GM12878 (cell line): Measurements from ENCODE around the gene MCF2L2. TPM values are rescaled to one million over a fixed set of nuclear protein-coding genes. Genes with fewer than 3 reads are reported as not detected.

Source experiments
- ATAC-seq: fragments of 200-7000 bp; cut with Tn5 transposase; 3 replicates; pipeline ENCODE4 v1.9.1; 2020; ENCODE audit warnings: mild to moderate bottlenecking, moderate library complexity
- BruUV-seq: library from RNA; stranded (reverse); fragments of 400-500 nt; replicated peaks from 2 replicates; lab custom pipeline; 2021; lab: Mats Ljungman, UMichigan
- CTCF ChIA-PET: fragments of 300-600 bp; sonication (Branson Sonifier 250); formaldehyde crosslinking; extraction: SDS; loops from one replicate; lab custom pipeline; 2021; ENCODE audit warnings: inconsistent platforms; lab: Yijun Ruan, JAX
- POLR2A ChIA-PET: fragments of 350-600 bp; formaldehyde crosslinking; extraction: SDS; loops from one replicate; lab custom pipeline; 2021; ENCODE audit warnings: inconsistent platforms; lab: Charles Lee
- RAD21 ChIA-PET: fragments of 300-600 bp; sonication (Branson Sonifier 250); formaldehyde crosslinking; loops from one replicate; lab custom pipeline; 2023; ENCODE audit warnings: antibody characterized with exemption; ENCODE audit not compliant: unreplicated experiment; lab: Charles Lee
- SMC1A ChIA-PET: fragments of 300-600 bp; sonication (Branson Sonifier 250); formaldehyde crosslinking; loops from one replicate; lab custom pipeline; 2023; ENCODE audit not compliant: unreplicated experiment, uncharacterized antibody; lab: Charles Lee
- DNase-seq: peaks from one replicate; pipeline ENCODE4 v3.0.0-alpha.2; 2011; ENCODE audit warnings: low read depth, low spot score
- FAIRE-seq: peaks from 3 replicates; lab custom pipeline; 2011; peaks lifted over from hg19 to GRCh38; lab: Jason Lieb, UNC
- H2AFZ ChIP-seq: 2 replicates; pipeline ENCODE4 v1.6.0; 2011; ENCODE audit warnings: low read depth, low read length, control low read depth; ENCODE audit not compliant: control insufficient read depth
- H3K27ac ChIP-seq: 2 replicates; pipeline ENCODE4 v1.5.1; 2011; ENCODE audit warnings: control low read depth; ENCODE audit not compliant: control insufficient read depth, insufficient read depth
- H3K27me3 ChIP-seq, 2 experiments: replicated peaks in 1 of 2; 2 replicates each; pipeline versions ENCODE4 v1.6.0 to v1.6.1; 2011; ENCODE audit warnings: low read length in 1 of 2; ENCODE audit not compliant: control insufficient read depth in 2 of 2, insufficient read depth in 2 of 2
- H3K36me3 ChIP-seq, 2 experiments: 2 replicates each; pipeline ENCODE4 v1.5.1; 2011; ENCODE audit warnings: low read length in 1 of 2; ENCODE audit not compliant: control insufficient read depth in 2 of 2, insufficient read depth in 2 of 2
- H3K4me1 ChIP-seq: 2 replicates; pipeline ENCODE4 v1.6.1; 2011; ENCODE audit warnings: mild to moderate bottlenecking, low read length, moderate library complexity, mixed read lengths; ENCODE audit not compliant: control insufficient read depth, insufficient read depth
- H3K4me2 ChIP-seq: 2 replicates; pipeline ENCODE4 v1.6.0; 2011; ENCODE audit warnings: control low read depth; ENCODE audit not compliant: control insufficient read depth, insufficient read depth
- H3K4me3 ChIP-seq: fragments of 200-600 bp; sonication (generic); 2 replicates; pipeline ENCODE4 v1.5.1; 2016
- H3K79me2 ChIP-seq: 2 replicates; pipeline ENCODE4 v1.6.0; 2011; ENCODE audit warnings: low read length; ENCODE audit not compliant: control insufficient read depth, insufficient read depth
- H3K9ac ChIP-seq: 2 replicates; pipeline ENCODE4 v1.8.0; 2011; ENCODE audit warnings: low read length, control low read depth, mixed read lengths; ENCODE audit not compliant: control insufficient read depth, insufficient read depth
- H3K9me3 ChIP-seq: replicated peaks from 3 replicates; pipeline ENCODE4 v1.5.1; 2011; ENCODE audit warnings: mild to moderate bottlenecking, low read length; ENCODE audit not compliant: control insufficient read depth, insufficient read depth
- H4K20me1 ChIP-seq: 2 replicates; pipeline ENCODE4 v1.6.0; 2011; ENCODE audit not compliant: control insufficient read depth, insufficient read depth
- BHLHE40 ChIP-seq, 2 experiments: fragments of 450-650 bp in 1 of 2; IDR thresholded peaks; 2 replicates each; pipeline ENCODE4 v1.6.1; 2011 to 2017; ENCODE audit warnings: low read depth in 2 of 2, borderline replicate concordance in 1 of 2, improper control_type of control experiment in 1 of 2, low read length in 1 of 2, mild to moderate bottlenecking in 1 of 2
- E2F8 ChIP-seq: fragments of 450-650 bp; IDR thresholded peaks from 2 replicates; pipeline ENCODE4 v1.6.1; 2018; ENCODE audit warnings: mild to moderate bottlenecking, low read depth, moderate library complexity; ENCODE audit not compliant: partially characterized antibody
- E4F1 ChIP-seq: fragments of 450-650 bp; IDR thresholded peaks from 2 replicates; pipeline ENCODE4 v1.6.1; 2018; ENCODE audit warnings: borderline replicate concordance, mild to moderate bottlenecking; ENCODE audit not compliant: partially characterized antibody
- EED ChIP-seq: sonication (generic); IDR thresholded peaks from 2 replicates; pipeline ENCODE4 v1.6.1; 2016; ENCODE audit warnings: antibody characterized with exemption, low read depth
- MXI1 ChIP-seq: fragments of 150-350 bp; IDR thresholded peaks from 2 replicates; pipeline ENCODE4 v1.6.1; 2011; ENCODE audit warnings: low read depth, mild to moderate bottlenecking, inconsistent platforms, low read length, improper control_type of control experiment
- RB1 ChIP-seq: fragments of 450-650 bp; formaldehyde crosslinking; IDR thresholded peaks from 2 replicates; pipeline ENCODE4 v1.6.1; 2017; ENCODE audit warnings: mild to moderate bottlenecking, borderline replicate concordance
- SRF ChIP-seq, 2 experiments: IDR thresholded peaks; 2 replicates each; pipeline ENCODE4 v1.6.1; 2011; ENCODE audit warnings: low read depth in 2 of 2, low read length in 2 of 2, mild to moderate bottlenecking in 1 of 2, moderate library complexity in 1 of 2
- ZNF592 ChIP-seq: fragments of 450-650 bp; IDR thresholded peaks from 2 replicates; pipeline ENCODE4 v1.6.1; 2017; ENCODE audit warnings: mild to moderate bottlenecking, moderate library complexity
- WGBS: methylation state at CpG from one replicate; pipeline ENCODE4 v1.1.6; 2016; ENCODE audit warnings: low lambda C conversion rate; ENCODE audit not compliant: insufficient replicate concordance, insufficient coverage; ENCODE audit errors: missing lambda C conversion rate; 5-methylcytosine and 5-hydroxymethylcytosine counted together
- in situ Hi-C: fragments of 300-500 bp; cut with MboI; formaldehyde crosslinking; loops from 9 replicates; pipeline ENCODE4 v1.14.3; 2018; ENCODE audit warnings: mixed read lengths
- intact Hi-C: fragments of 100-400 bp; cut with micrococcal nuclease; formaldehyde crosslinking; loops from one replicate; pipeline ENCODE4 v1.14.2; 2022; ENCODE audit not compliant: unreplicated experiment
- polyA plus RNA-seq, 11 experiments: library from polyadenylated mRNA; depleted of rRNA in 4 of 11; unstranded in 6 of 11; stranded (reverse) in 5 of 11; fragments of >200 nt; fragmentation: Nextera tagmentation in 4 of 11; fragmentation: Illumina TruSeq in 1 of 11; extraction: Ambion mirVana in 4 of 11; extraction: Trizol in 1 of 11; gene quantifications; 1 replicate in 1 of 11; 2 replicates in 10 of 11; pipeline versions ENCODE4 v1.2.1 to v1.2.3, GENCODE V29; 2011 to 2016; ENCODE audit warnings: inconsistent platforms in 2 of 11, missing spikeins in 2 of 11, low read depth in 1 of 11
- total RNA-seq, 4 experiments: library from RNA; depleted of rRNA in 3 of 4; stranded (reverse); fragments of >200 nt in 3 of 4; fragmentation: Illumina TruSeq in 1 of 4; extraction: Trizol in 1 of 4; gene quantifications; 2 replicates each; pipeline versions ENCODE4 v1.2.1 to v1.2.3, GENCODE V29; 2013 to 2021

The MCF2L2 gene
- total and polyA plus RNA-seq, 10 of the 15 experiments (the other 5 are each of a cell fraction or from before 2014, with no cell fraction given): 0.37 to 2.8 (median 1.4) TPM

- TF ChIP-seq RB1 (no peak), EED (no peak)
- TF ChIP-seq, all 136 proteins: peak for 0
These were observed 116.0 kb downstream of the MCF2L2 start (continued) for GRCh38 chr3:183312433-183312832.

GRCh38 chr3:183310936-183311335 lies 117.5 kb downstream of the MCF2L2 start:
- Histone ChIP-seq H3K79me2 (no peaks in the 10 kb centered on the region), H3K9me3 (no peaks in the 10 kb centered on the region), H3K27ac (no peak overlapping the region), H2AFZ (no peak overlapping the region), H3K4me1 (peaks cover 10% of the 10 kb centered on the region), H3K27me3 (no peaks in the 10 kb centered on the region), H3K9ac (no peak overlapping the region), H3K4me3 (no peak overlapping the region), H3K36me3 (no peaks in the 10 kb centered on the region), H4K20me1 (no peaks in the 10 kb centered on the region), H3K4me2 (no peak overlapping the region)
- ChIA-PET RAD21 (no interaction called here), POLR2A (interaction anchor here (0.6 to 1.0 kb wide), 2 partner anchors 25 to 61 kb away, joined by 3 read pairs; no protein-coding TSS in a partner anchor), SMC1A (interaction anchor here (0.9 to 1.7 kb wide), 3 partner anchors 9 to 75 kb away, joined by 3 to 4 read pairs (median 3); no protein-coding TSS in a partner anchor), CTCF (no interaction called here)
- intact Hi-C loops: no loop called here
- no peak for FAIRE-seq
- in situ Hi-C loops: no loop called here
- no peak for DNase-seq
- ATAC-seq: no peak
- 58% methylated on average over 3 of the region's 3 CpGs for WGBS
- BruUV-seq: no TSS peak
- TF ChIP-seq MXI1: no peak
- TF ChIP-seq SRF (IDR thresholded peaks at IDR 0.05; ENCODE audit: low read depth in 2 of 2, low read length in 2 of 2): no peak
- no peak for TF ChIP-seq ZNF592
- TF ChIP-seq BHLHE40 (IDR thresholded peaks at IDR 0.05; ENCODE audit: borderline replicate concordance in 1 of 2, low read depth in 2 of 2, low read length in 1 of 2): no peak
- TF ChIP-seq E4F1: no peak
- TF ChIP-seq E2F8: no peak
